ENCODE measurements around the gene UXS1. TPM values are rescaled to one million over a fixed set of nuclear protein-coding genes. Genes with fewer than 3 reads are reported as not detected.

Gene UXS1
- total RNA-seq, 1 experiment from 2014 or later, result 49.1 TPM

- Histone ChIP-seq H3K27me3 (ENCODE audit: low read length) (no peaks in the 10 kb centered on the region), H4K20me1 (ENCODE audit: low read length) (peaks cover 14% of the 10 kb centered on the region; the same call in 1 of the 2 replicates), H3K27ac (ENCODE audit: low read length) (no peak overlapping the region), H3K4me1 (ENCODE audit: insufficient read depth, low read length) (0 out of 2 replicates have a peak, but pooled peaks cover 4% of the 10 kb centered on the region), H3K36me3 (ENCODE audit: low read depth, low read length) (no peaks in the 10 kb centered on the region), H3K9me3 (ENCODE audit: low read length) (no peaks in the 10 kb centered on the region), H3K4me2 (ENCODE audit: low read length) (no peak overlapping the region), H3K9me2 (replicated peaks; ENCODE audit: low read length) (no peaks in the 10 kb centered on the region), H3F3A (ENCODE audit: low read length, unreplicated experiment) (no peaks in the 10 kb centered on the region), H3K9ac (ENCODE audit: low read length) (no peak overlapping the region), H3K4me3 (ENCODE audit: low read length) (no peak overlapping the region), H3K79me2 (ENCODE audit: low read length) (peaks cover 78% of the 10 kb centered on the region), H2AFZ (ENCODE audit: low read length) (no peak overlapping the region)
- intact Hi-C loops (cut with micrococcal nuclease), result no loop called here
- no peak for ATAC-seq
- TF ChIP-seq CTCF (conservative IDR thresholded peaks at IDR 0.05; ENCODE audit: low read depth, low read length), result no peak
- TF ChIP-seq EZH2 (IDR thresholded peaks at IDR 0.05; ENCODE audit: low read length, unreplicated experiment), result no peak
- no peak for TF ChIP-seq EZH2phosphoT487 (IDR thresholded peaks at IDR 0.05; ENCODE audit: borderline replicate concordance, low read length)
- BruUV-seq (replicated peaks), result no TSS peak
- DNase-seq, result no peak
- ChIA-PET POLR2A (ENCODE audit: unreplicated experiment) (no interaction called here), CTCF (no interaction called here)
Measured at GRCh38 chr2:106180602-106181001, 13.5 kb downstream of the UXS1 start.

GRCh38 chr2:106178716-106179115 is 15.4 kb downstream of the UXS1 start:
- intact Hi-C loops (cut with micrococcal nuclease), result no loop called here
- POLR2A ChIA-PET (ENCODE audit: unreplicated experiment), result interaction anchor here (0.6 kb wide), 1 partner anchor 14 kb away, joined by 6 read pairs; no protein-coding TSS in a partner anchor
- no peak for TF ChIP-seq CTCF (conservative IDR thresholded peaks at IDR 0.05; ENCODE audit: low read depth, low read length)
- no peak for TF ChIP-seq EZH2phosphoT487 (IDR thresholded peaks at IDR 0.05; ENCODE audit: borderline replicate concordance, low read length)
- TF ChIP-seq EZH2 (IDR thresholded peaks at IDR 0.05; ENCODE audit: low read length, unreplicated experiment), result no peak

GRCh38 chr2:106177581-106177980 is 16.5 kb downstream of the UXS1 start:
- H3K9ac ChIP-seq (ENCODE audit: low read length), result no peak overlapping the region
- no peaks in the 10 kb centered on the region for H3K9me3 ChIP-seq (ENCODE audit: low read length)
- no peak overlapping the region for H2AFZ ChIP-seq (ENCODE audit: low read length)
- no peaks in the 10 kb centered on the region for H3K36me3 ChIP-seq (ENCODE audit: low read depth, low read length)
- H3K27me3 ChIP-seq (ENCODE audit: low read length), result no peaks in the 10 kb centered on the region
- ChIA-PET CTCF (interaction anchor here (0.6 kb wide), 1 partner anchor 184 kb away, joined by 3 read pairs; no protein-coding TSS in a partner anchor), POLR2A (ENCODE audit: unreplicated experiment) (no interaction called here)
- H3K9me2 ChIP-seq (replicated peaks; ENCODE audit: low read length), result no peaks in the 10 kb centered on the region
- BruUV-seq (replicated peaks), result no TSS peak
- intact Hi-C loops (cut with micrococcal nuclease), result no loop called here
- no peak overlapping the region for H3K27ac ChIP-seq (ENCODE audit: low read length)
- peaks cover 9% of the 10 kb centered on the region; the same call in 1 of the 2 replicates for H4K20me1 ChIP-seq (ENCODE audit: low read length)
- peaks cover 60% of the 10 kb centered on the region for H3K79me2 ChIP-seq (ENCODE audit: low read length)
- no peak overlapping the region for H3K4me2 ChIP-seq (ENCODE audit: low read length)
- DNase-seq (no peak), ATAC-seq (no peak)
- no peaks in the 10 kb centered on the region for H3F3A ChIP-seq (ENCODE audit: low read length, unreplicated experiment)
- H3K4me1 ChIP-seq (ENCODE audit: insufficient read depth, low read length), result 0 out of 2 replicates have a peak, but pooled peaks cover 4% of the 10 kb centered on the region
- no peak for TF ChIP-seq EZH2 (IDR thresholded peaks at IDR 0.05; ENCODE audit: low read length, unreplicated experiment)
- no peak overlapping the region for H3K4me3 ChIP-seq (ENCODE audit: low read length)

More at GRCh38 chr2:106178716-106179115, 15.4 kb downstream of the UXS1 start:
- Histone ChIP-seq H3K9ac (ENCODE audit: low read length) (no peak overlapping the region), H3K27me3 (ENCODE audit: low read length) (no peaks in the 10 kb centered on the region), H3K4me1 (ENCODE audit: insufficient read depth, low read length) (0 out of 2 replicates have a peak, but pooled peaks cover 4% of the 10 kb centered on the region), H3F3A (ENCODE audit: low read length, unreplicated experiment) (no peaks in the 10 kb centered on the region), H2AFZ (ENCODE audit: low read length) (no peak overlapping the region), H3K4me3 (ENCODE audit: low read length) (no peak overlapping the region), H3K27ac (ENCODE audit: low read length) (no peak overlapping the region), H4K20me1 (ENCODE audit: low read length) (peaks cover 9% of the 10 kb centered on the region; the same call in 1 of the 2 replicates), H3K79me2 (ENCODE audit: low read length) (peaks cover 65% of the 10 kb centered on the region), H3K9me3 (ENCODE audit: low read length) (no peaks in the 10 kb centered on the region), H3K9me2 (replicated peaks; ENCODE audit: low read length) (no peaks in the 10 kb centered on the region), H3K36me3 (ENCODE audit: low read depth, low read length) (no peaks in the 10 kb centered on the region), H3K4me2 (ENCODE audit: low read length) (no peak overlapping the region)
- ATAC-seq (no peak), DNase-seq (no peak)
- CTCF ChIA-PET, result no interaction called here
- no TSS peak for BruUV-seq (replicated peaks)
